ENCODE results near the gene AARS2. TPM values are rescaled to one million over a fixed set of nuclear protein-coding genes. Genes with fewer than 3 reads are reported as not detected.
"Not testable (repeated sequence)": the region's sequence is repeated elsewhere in the genome, so short reads cannot be mapped to it uniquely, and the experiment has no call there.

The AARS2 gene
- total RNA-seq, result 17.5 TPM in 2 replicates

DNA sequence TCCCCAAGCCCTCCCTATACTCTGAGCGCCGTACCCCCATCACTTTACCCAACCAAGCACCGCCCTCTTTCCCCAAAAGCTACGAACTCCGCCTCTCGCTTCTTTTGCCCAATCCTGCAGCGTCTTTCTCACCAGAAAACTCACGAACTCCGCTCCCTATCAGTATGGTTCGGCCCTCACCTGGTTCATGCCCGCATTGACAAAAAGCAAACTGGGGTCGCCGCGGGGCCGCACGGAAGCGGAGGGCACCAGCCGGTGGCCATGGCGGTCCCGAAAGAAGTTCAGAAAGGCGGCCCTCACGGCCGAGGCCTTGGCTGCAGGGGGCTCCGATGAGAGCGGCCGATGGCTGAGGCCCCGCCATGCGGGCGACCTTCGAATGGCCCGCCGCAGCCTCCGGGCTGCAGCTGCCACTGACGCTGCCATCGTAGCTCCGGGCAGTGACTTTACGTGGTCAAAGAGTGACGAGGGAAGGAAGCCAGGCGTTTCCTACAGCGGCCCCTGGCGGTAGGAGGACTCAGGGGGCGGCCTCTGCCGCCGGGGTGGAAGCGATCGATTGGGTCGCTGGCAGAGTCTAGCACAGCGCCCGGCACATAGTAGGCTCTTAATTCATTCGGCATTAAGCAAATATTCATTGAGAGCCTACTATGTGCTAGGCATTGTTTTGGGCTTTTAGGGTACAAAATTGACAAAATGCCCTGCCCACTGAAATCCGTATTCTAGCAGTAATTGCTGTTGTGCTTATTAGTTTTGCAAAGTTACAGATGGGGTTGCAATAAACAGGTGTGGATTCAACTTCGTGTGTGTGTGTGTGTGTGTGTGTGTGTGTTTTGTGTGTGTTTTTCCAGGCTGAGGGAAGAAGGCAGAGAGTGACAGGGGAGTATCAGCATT is at the start of gene AARS2:
Gene AARS2 (minus strand): TSS at position 447 of the 888 bp plus-strand sequence. CDS start 24 bp downstream, at position 423.
- intact Hi-C loops (cut with micrococcal nuclease), result loop anchor here (2.0 to 5.0 kb wide), 2 partner anchors 44 to 74 kb away; partner anchors contain the start of gene CDC5L

DNA sequence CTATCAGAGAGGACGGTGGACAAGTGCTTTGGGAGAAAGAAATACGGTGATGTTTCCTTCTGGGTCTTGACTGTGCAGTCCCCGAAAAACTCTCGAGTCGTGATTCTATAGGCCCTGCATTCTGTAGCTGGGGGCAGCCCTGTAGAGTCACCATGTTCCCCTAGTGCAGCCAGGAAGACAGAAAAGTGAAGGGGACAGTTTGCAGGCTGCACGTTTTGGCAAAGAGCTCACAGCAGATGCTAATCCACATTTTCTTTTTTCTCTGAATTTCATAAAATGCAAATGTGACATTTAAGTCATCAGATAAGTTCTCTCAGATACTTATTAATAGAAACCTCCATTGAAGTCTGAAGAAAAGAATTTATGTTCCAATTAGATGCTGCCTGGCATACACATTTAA is 48.8 kb upstream of the AARS2 start:
- intact Hi-C loops (cut with micrococcal nuclease), result no loop called here

DNA sequence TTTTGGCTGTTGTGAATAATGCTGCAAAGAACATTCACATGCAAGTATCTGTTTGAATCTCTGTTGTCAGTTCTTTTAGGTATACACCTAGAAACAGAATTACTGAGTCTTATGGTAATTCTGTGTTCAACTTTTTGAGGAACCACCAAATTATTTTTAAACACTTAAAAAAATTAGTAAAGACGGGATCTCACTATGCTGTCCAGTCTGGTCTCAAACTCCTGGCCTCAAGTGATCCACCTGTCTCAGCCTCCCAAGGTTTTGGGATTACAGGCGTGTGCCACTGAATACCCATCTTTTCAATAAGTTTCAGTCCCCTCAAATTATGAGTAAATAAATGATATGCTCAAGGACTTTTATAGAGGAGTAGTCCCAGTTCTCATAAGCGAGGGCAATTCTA is 46.8 kb upstream of the AARS2 start:
- intact Hi-C loops (cut with micrococcal nuclease), result no loop called here

DNA sequence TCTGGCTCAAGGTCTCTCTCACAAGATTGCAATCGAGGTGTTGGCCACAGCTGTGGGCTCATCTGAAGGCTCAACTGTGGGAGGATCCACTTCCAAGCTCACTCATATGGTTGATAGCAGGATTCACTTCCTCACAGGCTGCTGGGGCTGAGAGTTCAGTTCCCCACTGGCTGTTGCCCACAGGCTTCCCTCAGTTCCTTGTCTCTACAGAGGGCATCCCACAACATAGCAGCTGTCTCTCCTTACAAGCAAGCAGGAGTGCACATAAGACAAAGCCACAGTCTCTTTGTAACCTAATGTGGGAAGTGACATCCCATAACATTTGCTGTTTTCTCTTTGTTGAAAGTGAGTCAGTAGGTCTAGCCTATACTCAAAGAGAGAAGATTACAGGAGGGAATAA is 43.3 kb upstream of the AARS2 start:
- intact Hi-C loops (cut with micrococcal nuclease), result no loop called here

DNA sequence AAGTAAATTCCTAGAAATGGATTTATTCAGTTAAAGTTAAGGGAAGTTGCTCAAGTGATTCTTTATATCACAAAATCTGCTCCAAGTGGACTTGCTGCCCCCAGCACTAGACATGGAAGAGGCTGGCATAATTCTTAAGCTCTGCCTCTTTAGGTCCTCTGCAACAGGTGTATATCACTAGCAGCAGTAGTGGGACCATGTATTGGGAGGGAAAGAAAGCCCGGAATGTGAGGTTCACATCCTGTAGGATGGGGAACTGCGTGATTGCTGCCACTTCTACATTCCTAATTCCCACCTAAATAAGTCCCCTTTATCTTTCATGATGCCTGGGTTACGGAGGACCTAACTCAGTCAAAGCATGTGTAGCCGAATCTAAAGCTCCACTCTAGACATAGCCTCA is 42.5 kb upstream of the AARS2 start:
- intact Hi-C loops (cut with micrococcal nuclease), result no loop called here

DNA sequence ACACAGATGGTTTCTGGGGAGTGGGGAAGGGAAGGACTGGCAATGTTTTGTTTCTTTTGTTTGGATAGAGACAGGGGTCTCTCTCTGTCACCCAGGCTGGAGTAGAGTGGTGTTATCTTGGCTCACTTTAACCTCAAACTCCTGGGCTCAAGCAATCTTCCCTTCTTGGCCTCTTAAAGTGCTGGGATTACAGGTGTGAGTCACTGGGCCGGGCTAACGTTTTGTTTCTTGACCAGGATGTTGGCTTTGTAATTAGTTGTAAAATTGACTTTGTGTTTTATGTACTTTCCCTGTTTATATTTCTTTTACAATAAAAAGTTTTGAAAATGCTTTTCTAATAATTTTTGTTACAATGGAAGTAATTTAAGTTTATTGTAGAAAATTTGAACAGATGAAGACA is 40.2 kb upstream of the AARS2 start:
- intact Hi-C loops (cut with micrococcal nuclease), result no loop called here

DNA sequence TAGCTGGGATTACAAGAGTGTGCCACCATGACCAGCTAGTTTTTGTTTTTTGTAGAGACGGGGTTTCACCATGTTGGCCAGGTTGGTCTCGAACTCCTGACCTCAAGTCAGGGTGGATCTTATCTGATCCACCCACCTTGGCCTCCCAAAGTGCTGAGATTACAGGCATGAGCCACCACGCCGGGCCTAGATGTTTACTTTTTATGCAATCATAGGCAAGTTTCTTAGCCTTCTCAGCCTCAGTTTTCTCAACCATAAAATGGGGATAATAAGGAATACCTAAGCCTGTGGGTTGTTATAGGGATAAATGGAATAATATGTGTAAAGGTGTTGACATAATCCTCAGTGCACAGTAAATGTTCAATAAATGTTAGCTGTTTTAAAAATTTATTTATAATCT is 39.1 kb upstream of the AARS2 start:
- intact Hi-C loops (cut with micrococcal nuclease), result no loop called here

DNA sequence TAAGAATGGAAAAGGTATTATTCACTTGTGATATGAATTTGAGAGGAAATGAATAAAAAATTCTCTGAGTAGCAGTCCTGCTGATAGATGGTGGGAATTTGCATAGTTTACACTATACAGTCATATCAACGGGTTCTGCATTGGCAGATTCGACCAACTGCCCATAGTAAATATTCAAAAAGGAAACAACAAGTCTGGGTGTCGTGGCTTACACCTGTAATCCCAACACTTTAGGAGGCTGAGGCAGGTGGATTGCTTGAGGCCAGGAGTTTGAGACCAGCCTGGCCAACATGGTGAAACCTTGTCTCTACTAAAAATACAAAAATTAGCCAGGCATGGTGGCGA is 37.5 kb upstream of the AARS2 start:
- intact Hi-C loops (cut with micrococcal nuclease), result not testable (repeated sequence)

DNA sequence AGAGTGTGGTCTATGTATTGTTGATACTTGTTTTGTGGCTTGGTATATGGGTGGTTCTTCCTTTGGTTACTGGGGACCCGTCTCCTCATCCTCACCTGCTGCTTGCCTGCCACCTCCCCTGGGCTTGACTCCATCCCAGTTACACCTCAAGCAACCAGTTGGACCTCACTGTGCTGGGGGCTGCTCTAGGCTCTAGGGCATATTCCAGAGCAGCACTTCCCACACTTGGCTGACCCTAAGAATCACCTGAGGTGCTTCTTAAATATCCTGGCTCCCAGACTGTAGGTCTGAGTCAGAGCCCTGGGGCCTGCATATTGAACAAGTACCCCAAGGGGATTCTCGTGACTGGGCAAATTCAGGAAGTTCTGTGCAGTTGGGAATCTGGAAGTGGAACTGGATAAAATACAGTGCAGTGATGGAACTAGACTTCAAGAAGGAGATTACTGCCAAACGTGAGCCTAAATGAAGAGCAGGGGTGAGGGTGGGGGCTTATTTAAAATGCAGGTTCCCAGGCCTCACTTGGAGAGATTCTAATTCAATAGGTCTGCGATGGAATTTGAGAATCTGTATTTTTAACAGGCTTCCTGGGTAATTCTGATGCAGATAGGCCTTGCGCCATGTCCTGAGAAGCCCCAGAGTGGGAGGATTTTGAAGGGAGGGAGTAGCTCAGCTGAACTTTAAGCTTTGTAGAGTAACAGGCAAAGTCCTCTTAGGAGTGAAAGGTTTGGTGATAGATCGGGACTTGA is 36.9 kb upstream of the AARS2 start:
- intact Hi-C loops (cut with micrococcal nuclease), result no loop called here

DNA sequence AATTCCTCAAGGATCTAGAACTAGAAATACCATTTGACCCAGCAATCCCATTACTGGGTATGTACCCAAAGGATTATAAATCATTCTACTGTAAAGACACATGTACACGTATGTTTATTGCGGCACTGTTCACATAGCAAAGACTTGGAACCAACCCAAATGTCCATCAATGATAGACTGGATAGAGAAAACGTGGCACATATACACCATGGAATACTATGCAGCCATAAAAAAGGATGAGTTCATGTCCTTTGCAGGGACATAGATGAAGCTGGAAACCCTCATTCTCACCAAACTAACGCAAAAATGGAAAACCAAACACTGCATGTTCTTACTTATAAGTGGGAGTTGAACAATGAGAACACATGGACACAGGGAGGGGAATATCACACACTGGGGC is 33.7 kb upstream of the AARS2 start:
- intact Hi-C loops (cut with micrococcal nuclease), result not testable (repeated sequence)

DNA sequence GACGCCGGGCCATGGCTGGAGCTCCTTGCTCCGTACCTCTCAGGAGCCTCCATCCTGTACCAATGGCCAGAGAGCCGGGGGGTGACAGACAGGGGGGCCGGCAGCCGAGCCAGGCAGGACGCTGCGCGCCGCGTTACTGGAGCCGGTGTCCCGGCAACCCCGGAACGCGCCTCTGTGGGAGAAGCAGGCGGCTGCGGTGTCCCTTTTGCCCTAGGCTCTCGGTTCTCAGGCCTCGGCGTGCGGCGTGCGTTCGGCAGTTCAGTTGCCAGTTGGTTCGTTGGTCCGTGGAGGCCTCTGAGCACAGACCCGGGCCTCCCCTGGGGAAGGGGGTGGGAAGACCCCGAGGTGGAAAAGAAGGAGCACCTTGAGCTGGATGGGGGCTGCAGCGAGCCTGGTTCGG is 29.3 kb upstream of the AARS2 start, which contains the start of gene SPATS1:
Gene SPATS1 (plus strand): TSS at position 162 of the 400 bp plus-strand sequence. CDS start 446 bp downstream, outside the sequence.
- intact Hi-C loops (cut with micrococcal nuclease), result no loop called here

DNA sequence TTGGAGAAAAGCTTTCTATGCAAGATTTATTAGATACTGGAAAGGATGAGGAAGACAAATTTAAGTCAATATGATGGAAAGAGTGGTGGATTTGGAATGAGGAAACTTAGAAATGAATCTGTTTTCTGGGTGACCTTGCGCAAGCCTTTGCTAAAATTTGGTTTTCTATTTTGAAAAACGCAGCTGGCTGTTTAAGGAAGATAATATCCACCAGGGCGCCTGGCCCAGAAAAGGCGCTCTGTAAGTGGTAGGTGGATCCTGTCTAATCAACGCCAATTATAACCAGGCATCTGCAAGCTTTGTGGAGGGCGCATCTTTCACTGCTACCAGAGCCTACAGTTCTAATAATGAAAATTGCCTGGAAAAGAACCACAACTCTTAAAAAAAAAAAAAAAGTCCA is 28.9 kb upstream of the AARS2 start:
- intact Hi-C loops (cut with micrococcal nuclease), result no loop called here

DNA sequence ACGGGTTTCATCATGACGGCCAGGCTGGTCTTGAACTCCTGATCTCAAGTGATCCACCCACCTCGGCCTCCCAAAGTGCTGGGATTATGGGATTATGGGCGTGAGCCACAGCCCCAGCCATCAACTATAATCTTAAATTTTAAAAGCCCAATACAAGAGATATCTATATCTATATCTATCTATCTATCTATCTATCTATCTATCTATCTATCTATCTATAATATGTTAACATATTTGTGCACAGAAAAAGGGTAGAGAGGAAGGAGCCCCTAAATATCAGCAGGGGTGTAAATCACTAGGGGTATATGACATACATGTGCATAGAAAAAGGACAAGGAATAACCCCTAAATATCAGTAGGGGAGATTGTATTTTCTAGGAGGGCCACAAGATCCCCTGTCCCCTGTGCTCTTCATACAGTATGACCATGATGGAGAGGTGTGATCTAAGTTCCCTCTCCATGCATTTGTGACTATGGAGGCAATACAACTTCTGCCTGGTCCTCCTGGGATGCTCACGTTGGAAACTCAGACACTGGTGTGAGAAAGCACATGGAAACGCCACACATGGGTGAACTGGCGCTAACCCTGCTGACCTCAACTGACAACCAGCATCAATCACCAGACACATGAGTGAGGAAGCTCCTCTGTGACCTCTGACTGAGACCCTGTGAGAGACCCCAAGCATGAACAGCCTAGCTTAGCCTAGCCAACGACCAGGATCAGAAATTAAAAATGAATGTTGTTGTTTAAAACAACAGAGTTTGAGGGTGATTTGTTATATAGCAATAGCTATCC is 28.1 kb upstream of the AARS2 start:
- intact Hi-C loops (cut with micrococcal nuclease), result no loop called here

DNA sequence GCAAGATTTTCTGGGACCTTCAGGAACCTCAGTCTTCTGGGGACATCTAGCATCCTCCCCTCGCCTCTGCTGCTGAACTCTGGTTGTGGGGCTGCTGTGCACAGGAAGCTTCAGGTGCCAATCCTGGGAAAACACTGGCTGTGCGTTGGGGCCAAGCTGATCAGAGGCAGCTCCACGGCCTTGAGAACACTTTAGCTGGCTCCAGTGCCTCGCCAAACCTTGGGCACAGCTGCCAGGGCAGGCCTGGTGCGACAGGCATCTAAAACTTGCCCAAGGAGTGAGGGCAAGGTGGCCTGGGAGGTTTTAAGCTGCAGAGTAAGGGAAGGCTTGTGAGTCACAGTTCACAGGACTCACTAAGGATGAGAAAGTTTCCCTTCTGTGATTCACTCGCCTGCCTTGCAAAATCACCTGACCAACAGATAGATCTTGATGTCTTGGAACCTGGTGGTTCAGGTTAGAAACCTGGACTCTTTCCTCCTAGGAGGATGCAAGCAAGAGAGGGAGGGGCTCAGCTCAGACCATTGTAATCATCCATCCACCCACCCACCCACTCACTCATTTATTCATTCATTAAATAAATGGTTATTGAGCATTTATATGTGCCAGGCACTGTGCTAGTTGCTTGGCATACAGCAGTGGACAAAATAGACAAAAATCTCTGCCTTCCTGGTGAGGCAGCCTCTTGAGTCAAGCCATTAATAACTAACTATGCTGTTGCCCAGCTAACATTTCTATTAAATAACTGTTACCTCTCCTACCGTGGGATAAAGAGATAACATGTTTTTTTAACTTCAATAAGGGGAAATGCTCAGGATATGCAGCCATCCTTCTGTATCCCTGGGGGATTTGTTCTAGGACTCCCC is 26.8 kb upstream of the AARS2 start:
- intact Hi-C loops (cut with micrococcal nuclease), result loop anchor here (5.0 kb wide), 1 partner anchor 243 kb away; no protein-coding TSS in a partner anchor

DNA sequence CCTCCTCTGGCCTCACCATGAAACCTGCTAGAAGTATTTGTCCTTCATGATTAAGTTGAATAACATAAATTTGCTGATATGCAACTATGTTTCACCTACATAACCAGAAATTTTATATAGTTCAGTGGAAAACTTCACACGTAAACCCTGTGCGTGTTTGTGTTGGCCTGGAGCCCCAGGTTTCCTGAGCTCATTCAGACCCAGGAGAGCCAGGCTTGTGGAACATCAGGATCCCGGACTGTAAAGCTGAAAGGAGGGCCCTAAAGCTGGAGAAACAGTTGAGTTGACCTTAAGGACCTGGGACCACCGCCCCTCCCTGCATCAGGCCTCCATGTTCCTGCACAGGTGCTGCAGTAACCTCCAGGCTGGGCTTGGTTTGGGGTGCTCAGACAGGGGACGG is 26.2 kb upstream of the AARS2 start:
- intact Hi-C loops (cut with micrococcal nuclease), result loop anchor here (5.0 kb wide), 1 partner anchor 242 kb away; no protein-coding TSS in a partner anchor

DNA sequence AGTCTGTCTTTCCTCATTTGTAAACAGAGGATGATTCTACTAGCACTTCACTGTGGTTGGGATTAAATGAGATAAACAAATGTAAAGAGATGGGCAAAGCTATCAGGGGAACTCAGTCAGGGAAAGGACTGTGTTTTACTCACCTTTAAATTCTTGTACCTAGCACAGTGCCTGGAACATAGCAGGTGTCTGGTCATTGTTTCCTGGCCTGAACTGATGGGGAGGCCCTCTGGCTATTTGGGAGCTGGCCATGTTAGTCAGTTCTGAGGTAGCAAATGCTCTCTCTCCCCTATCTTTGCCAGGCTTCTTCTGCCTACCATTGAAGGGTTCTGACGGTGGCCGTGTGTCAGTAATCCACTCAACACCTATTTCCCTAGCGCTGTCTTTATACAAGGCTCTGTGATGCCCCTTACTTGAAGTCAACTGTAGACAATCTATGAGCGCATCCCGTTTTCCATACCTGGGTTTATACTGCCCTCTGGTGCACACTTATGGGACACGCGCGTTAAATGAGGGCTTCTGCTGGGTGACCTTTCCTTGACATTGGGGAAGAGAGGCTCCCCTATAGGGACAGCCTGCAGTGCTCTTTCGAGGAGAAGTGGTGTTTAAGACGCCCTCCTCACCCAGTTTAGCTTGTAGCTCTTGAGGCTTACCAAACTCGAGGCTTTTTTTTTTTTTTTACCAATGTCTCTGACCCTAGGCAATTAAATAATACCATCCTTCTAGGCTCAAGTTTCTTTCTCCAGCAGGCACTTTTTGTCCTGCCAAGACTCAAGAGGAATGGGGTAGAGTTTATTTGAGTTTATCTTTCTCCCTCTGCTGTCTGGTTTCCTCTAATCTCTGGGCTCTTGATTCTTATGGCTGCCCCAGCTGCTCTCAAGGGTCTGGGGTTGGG is 25.3 kb upstream of the AARS2 start:
- intact Hi-C loops (cut with micrococcal nuclease), result loop anchor here (1.0 to 5.0 kb wide), 4 partner anchors 70 to 241 kb away; no protein-coding TSS in a partner anchor

DNA sequence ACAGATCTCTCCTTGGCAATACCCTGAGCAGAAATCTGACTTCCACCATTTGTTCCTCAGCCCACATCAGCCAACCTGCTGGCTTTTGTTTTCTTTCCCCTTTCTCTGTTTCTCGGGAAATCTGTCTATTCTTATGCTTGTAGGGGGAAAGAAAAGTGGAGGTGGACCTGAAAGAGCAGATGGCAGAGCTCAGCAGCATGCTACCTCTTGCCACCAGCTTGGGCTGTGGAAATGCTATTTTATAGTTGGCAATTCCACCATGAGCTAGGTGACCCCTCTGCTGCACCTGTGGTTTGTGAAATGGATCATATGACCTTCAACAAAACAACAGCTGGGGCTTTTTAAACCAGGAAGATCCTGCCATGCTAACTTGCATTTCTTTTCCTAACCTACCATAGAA is 22.5 kb upstream of the AARS2 start:
- intact Hi-C loops (cut with micrococcal nuclease), result loop anchor here (5.0 kb wide), 1 partner anchor 238 kb away; no protein-coding TSS in a partner anchor

DNA sequence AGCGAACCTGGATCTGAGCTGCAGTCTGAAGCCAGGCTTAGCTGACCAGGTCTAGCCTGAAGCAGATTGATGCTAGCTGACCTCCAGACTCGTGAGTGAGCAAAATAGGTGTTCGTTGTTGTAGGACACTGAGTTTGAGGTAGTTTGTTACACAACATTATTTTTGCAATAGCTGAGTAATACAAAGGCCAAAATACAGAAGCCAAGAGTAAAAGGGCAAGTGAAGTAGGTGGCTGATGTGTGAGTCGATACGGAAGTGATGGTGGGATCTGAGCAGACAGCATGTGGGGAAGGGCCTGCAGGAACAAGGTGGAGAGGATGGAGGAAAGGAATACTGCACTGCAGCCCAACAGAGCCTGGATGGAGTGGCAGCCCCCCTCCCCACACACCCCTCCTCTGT is 20.8 kb upstream of the AARS2 start:
- intact Hi-C loops (cut with micrococcal nuclease), result no loop called here

DNA sequence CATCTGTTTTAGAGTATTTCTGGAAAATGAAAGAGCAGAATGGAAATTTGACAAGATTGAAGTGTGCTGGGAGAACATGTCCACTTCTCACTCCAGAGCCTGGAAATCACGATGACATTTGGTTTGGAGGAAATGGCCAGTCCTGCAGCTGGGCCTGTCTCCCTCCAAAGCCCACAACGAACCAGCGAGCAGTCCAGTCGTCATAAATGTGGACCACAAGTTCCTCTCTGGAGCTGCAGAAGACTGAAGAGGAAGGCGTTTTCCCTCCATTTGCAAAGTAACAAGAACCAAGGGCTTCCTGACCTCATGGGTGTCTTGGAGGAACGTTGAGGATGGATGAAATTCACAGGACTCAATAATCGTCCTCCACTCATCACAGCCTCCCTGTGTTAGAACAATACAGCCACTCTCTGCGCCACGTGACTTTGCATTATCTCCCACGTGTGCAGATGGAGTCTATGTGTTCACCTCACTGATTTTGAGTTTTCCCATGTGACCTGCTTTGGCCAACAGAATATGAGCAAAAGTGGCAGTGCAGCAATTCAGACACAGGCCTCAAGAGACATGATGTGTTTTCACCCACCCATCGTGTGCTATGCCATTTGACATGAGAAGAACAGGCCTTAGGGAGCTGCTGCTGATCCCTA is 20.2 kb upstream of the AARS2 start:
- intact Hi-C loops (cut with micrococcal nuclease), result no loop called here

All from T-helper 2 cell treated with Interferon-gamma antibody and Interleukin-4, amounts not matched to agents 100 ng/mL and 5 ng/mL, for 36 hours (primary cell).